Measurements from ENCODE around the gene TNFRSF19. TPM values are rescaled to one million over a fixed set of nuclear protein-coding genes. Genes with fewer than 3 reads are reported as not detected.

Gene TNFRSF19
- total RNA-seq, 1 experiment from 2014 or later: 0.06 TPM

- BruUV-seq (replicated peaks): no TSS peak
- intact Hi-C loops (cut with micrococcal nuclease; ENCODE audit: unreplicated experiment): no loop called here
- Histone ChIP-seq H3K4me1 (ENCODE audit: insufficient read depth, low read length, poor library complexity, severe bottlenecking) (no peaks in the 10 kb centered on the region), H3K27ac (ENCODE audit: low read depth, low read length, poor library complexity, severe bottlenecking) (no peak overlapping the region), H3K4me3 (ENCODE audit: low read depth, low read length, poor library complexity, severe bottlenecking) (no peak overlapping the region), H3K9me3 (ENCODE audit: low read depth, low read length, poor library complexity, severe bottlenecking) (no peaks in the 10 kb centered on the region), H3K27me3 (replicated peaks; ENCODE audit: insufficient read depth, low read depth, low read length, poor library complexity) (no peaks in the 10 kb centered on the region), H3K36me3 (ENCODE audit: insufficient read depth, low read length, poor library complexity, severe bottlenecking) (no peaks in the 10 kb centered on the region)
- no peak for DNase-seq (ENCODE audit: low spot score)
- TF ChIP-seq CTCF (conservative IDR thresholded peaks at IDR 0.05; ENCODE audit: low read depth, low read length): no peak
- TF ChIP-seq EZH2 (IDR thresholded peaks at IDR 0.05; ENCODE audit: borderline replicate concordance, low read depth, low read length, poor library complexity, severe bottlenecking): no peak
- ChIA-PET POLR2A (ENCODE audit: low non-redundant PET) (no interaction called here), CTCF (no interaction called here)
These were observed 67.6 kb downstream of the TNFRSF19 start for GRCh38 chr13:23637829-23638228.

- intact Hi-C loops (cut with micrococcal nuclease; ENCODE audit: unreplicated experiment): no loop called here
- no peak for DNase-seq (ENCODE audit: low spot score)
- Histone ChIP-seq H3K27me3 (replicated peaks; ENCODE audit: insufficient read depth, low read depth, low read length, poor library complexity) (no peaks in the 10 kb centered on the region), H3K4me1 (ENCODE audit: insufficient read depth, low read length, poor library complexity, severe bottlenecking) (no peaks in the 10 kb centered on the region), H3K27ac (ENCODE audit: low read depth, low read length, poor library complexity, severe bottlenecking) (no peak overlapping the region), H3K4me3 (ENCODE audit: low read depth, low read length, poor library complexity, severe bottlenecking) (no peak overlapping the region), H3K9me3 (ENCODE audit: low read depth, low read length, poor library complexity, severe bottlenecking) (no peaks in the 10 kb centered on the region), H3K36me3 (ENCODE audit: insufficient read depth, low read length, poor library complexity, severe bottlenecking) (no peaks in the 10 kb centered on the region)
- TF ChIP-seq CTCF (conservative IDR thresholded peaks at IDR 0.05; ENCODE audit: low read depth, low read length) (no peak), EZH2 (IDR thresholded peaks at IDR 0.05; ENCODE audit: borderline replicate concordance, low read depth, low read length, poor library complexity, severe bottlenecking) (no peak)
- ChIA-PET CTCF (no interaction called here), POLR2A (ENCODE audit: low non-redundant PET) (no interaction called here)
- no TSS peak for BruUV-seq (replicated peaks)
These were observed 69.5 kb downstream of the TNFRSF19 start for GRCh38 chr13:23639674-23640073.

DNA sequence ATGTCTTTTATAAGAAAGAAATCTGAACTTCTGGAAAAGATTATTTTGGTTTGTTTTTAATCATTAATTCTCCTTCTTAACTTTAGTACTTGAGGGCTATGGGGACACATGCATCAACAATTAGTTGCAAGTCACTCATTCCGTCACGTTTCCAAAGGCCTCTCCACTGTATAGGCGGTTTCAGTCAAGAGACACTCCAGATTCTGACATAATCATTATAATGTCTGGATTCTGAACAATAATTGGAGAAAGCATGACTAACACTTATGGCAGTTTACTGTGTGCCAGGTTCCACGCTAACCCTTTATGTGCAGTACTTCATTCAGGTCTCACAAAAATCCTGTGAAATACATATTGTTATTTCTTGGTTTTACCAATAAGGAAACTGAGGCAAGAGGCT, 71.9 kb downstream of the TNFRSF19 start:
- ChIA-PET CTCF (no interaction called here), POLR2A (ENCODE audit: low non-redundant PET) (no interaction called here)
- Histone ChIP-seq H3K27me3 (replicated peaks; ENCODE audit: insufficient read depth, low read depth, low read length, poor library complexity) (no peaks in the 10 kb centered on the region), H3K4me3 (ENCODE audit: low read depth, low read length, poor library complexity, severe bottlenecking) (no peak overlapping the region), H3K27ac (ENCODE audit: low read depth, low read length, poor library complexity, severe bottlenecking) (no peak overlapping the region), H3K36me3 (ENCODE audit: insufficient read depth, low read length, poor library complexity, severe bottlenecking) (no peaks in the 10 kb centered on the region), H3K9me3 (ENCODE audit: low read depth, low read length, poor library complexity, severe bottlenecking) (no peaks in the 10 kb centered on the region), H3K4me1 (ENCODE audit: insufficient read depth, low read length, poor library complexity, severe bottlenecking) (no peaks in the 10 kb centered on the region)
- TF ChIP-seq EZH2 (IDR thresholded peaks at IDR 0.05; ENCODE audit: borderline replicate concordance, low read depth, low read length, poor library complexity, severe bottlenecking): no peak
- no peak for TF ChIP-seq CTCF (conservative IDR thresholded peaks at IDR 0.05; ENCODE audit: low read depth, low read length)
- DNase-seq (ENCODE audit: low spot score): no peak
- intact Hi-C loops (cut with micrococcal nuclease; ENCODE audit: unreplicated experiment): no loop called here
- BruUV-seq (replicated peaks): no TSS peak
